GM23248 (cell line): ENCODE results near the gene KCNQ2.

Experiments used
- EZH2 ChIP-seq: fragments of 200-600 bp; sonication (generic); IDR thresholded peaks from 2 replicates; pipeline ENCODE4 v1.6.1; 2018; ENCODE audit warnings: antibody characterized with exemption, mild to moderate bottlenecking; ENCODE audit not compliant: insufficient read depth, poor library complexity, severe bottlenecking
- EZH2phosphoT487 ChIP-seq: fragments of 200-600 bp; sonication (generic); IDR thresholded peaks from 2 replicates; pipeline ENCODE4 v1.6.1; 2018; ENCODE audit warnings: antibody characterized with exemption, moderate library complexity, mild to moderate bottlenecking, low read depth; ENCODE audit not compliant: insufficient read depth

DNA sequence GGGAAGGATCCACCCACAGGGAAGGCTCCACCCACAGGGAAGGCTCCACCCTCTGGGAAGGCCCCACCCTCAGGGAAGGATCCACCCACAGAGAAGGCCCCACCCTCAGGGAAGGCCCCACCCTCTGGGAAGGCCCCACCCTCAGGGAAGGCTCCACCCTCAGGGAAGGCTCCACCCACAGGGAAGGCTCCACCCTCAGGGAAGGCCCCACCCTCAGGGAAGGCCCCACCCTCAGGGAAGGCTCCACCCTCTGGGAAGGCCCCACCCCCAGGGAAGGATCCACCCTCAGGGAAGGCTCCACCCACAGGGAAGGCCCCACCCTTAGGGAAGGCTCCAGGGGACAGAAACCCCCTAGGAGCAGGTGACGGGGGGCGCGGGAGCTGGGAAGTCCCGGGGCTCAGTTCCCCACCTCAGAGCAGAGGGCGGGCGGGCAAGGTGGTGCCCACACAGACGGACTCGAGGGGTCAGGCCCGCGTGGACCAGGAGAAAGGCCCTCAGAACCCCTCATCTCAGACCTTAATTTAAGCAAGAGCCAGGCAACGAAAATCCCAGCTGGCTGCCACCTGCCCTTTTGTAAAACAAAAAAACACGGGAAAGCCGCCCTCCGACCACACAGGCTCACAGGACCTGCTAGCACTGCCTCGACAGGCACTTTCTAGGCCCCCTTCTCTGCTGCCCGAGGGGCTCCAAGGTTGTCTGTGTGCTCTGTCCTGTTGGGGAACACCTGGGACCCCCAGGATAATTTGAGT is 39.7 kb downstream of the KCNQ2 start:
- TF ChIP-seq EZH2phosphoT487 (no peak), EZH2 (no peak)
